ENCODE measurements around the gene ASPSCR1. TPM values are rescaled to one million over a fixed set of nuclear protein-coding genes. Genes with fewer than 3 reads are reported as not detected.

The ASPSCR1 gene
- total RNA-seq, 1 experiment from 2014 or later = 54.9 TPM

- Histone ChIP-seq H3K27me3 (ENCODE audit: insufficient read depth, low read depth) (no peaks in the 10 kb centered on the region), H4K20me1 (ENCODE audit: insufficient read depth) (no peaks in the 10 kb centered on the region), H3K79me2 (ENCODE audit: low read depth) (no peaks in the 10 kb centered on the region), H3K9me3 (ENCODE audit: insufficient read depth, low read depth) (no peaks in the 10 kb centered on the region), H3K4me1 (replicated peaks; ENCODE audit: insufficient read depth) (no peaks in the 10 kb centered on the region), H3K4me2 (no peak overlapping the region), H2AFZ (no peak overlapping the region), H3K36me3 (ENCODE audit: low read depth) (no peaks in the 10 kb centered on the region), H3K9me2 (ENCODE audit: insufficient read depth) (no peaks in the 10 kb centered on the region), H3F3A (ENCODE audit: insufficient read depth, low read depth) (no peaks in the 10 kb centered on the region), H3K27ac (no peak overlapping the region), H3K4me3 (no peak overlapping the region)
- TF ChIP-seq EZH2 (IDR thresholded peaks at IDR 0.05; ENCODE audit: low read depth) = no peak
- TF ChIP-seq, protein P1, sequence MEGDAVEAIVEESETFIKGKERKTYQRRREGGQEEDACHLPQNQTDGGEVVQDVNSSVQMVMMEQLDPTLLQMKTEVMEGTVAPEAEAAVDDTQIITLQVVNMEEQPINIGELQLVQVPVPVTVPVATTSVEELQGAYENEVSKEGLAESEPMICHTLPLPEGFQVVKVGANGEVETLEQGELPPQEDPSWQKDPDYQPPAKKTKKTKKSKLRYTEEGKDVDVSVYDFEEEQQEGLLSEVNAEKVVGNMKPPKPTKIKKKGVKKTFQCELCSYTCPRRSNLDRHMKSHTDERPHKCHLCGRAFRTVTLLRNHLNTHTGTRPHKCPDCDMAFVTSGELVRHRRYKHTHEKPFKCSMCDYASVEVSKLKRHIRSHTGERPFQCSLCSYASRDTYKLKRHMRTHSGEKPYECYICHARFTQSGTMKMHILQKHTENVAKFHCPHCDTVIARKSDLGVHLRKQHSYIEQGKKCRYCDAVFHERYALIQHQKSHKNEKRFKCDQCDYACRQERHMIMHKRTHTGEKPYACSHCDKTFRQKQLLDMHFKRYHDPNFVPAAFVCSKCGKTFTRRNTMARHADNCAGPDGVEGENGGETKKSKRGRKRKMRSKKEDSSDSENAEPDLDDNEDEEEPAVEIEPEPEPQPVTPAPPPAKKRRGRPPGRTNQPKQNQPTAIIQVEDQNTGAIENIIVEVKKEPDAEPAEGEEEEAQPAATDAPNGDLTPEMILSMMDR (conservative IDR thresholded peaks at IDR 0.05) = no peak
- ChIA-PET CTCF (no interaction called here), POLR2A (ENCODE audit: unreplicated experiment) (interaction anchor here (0.6 kb wide), 1 partner anchor 249 kb away, joined by 3 read pairs; no protein-coding TSS in a partner anchor)
- DNase-seq = no peak
- BruUV-seq (replicated peaks) = no TSS peak
- intact Hi-C loops (cut with micrococcal nuclease; ENCODE audit: unreplicated experiment) = no loop called here
Observed at GRCh38 chr17:81942167-81942553, 35.3 kb upstream of the ASPSCR1 start.

DNA sequence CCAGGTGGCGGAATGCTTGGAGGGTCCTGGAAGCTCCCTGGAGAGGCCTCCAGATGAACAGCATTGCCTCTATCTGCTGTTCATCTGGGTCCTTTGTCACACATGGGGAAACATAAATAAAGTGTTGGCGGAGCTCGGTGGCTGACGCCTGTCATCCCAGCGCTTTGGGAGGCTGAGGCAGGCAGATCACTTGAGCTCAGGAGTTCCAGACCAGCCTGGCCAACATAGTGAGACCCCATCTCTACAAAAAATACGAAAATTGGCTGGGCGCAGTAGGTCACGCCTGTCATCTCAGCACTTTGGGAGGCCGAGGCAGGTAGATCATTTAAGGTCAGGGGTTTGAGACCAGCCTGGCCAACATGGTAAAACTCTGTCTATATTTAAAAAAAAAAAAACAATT is 32.6 kb upstream of the ASPSCR1 start:
- H4K20me1 ChIP-seq (ENCODE audit: insufficient read depth) = no peaks in the 10 kb centered on the region
- DNase-seq = no peak
- ChIA-PET POLR2A (ENCODE audit: unreplicated experiment) (no interaction called here), CTCF (no interaction called here)
- no peaks in the 10 kb centered on the region for H3K4me1 ChIP-seq (replicated peaks; ENCODE audit: insufficient read depth)
- H3K4me2 ChIP-seq = no peak overlapping the region
- H3K79me2 ChIP-seq (ENCODE audit: low read depth) = no peaks in the 10 kb centered on the region
- no peak overlapping the region for H3K27ac ChIP-seq
- no peaks in the 10 kb centered on the region for H3F3A ChIP-seq (ENCODE audit: insufficient read depth, low read depth)
- no TSS peak for BruUV-seq (replicated peaks)
- H3K36me3 ChIP-seq (ENCODE audit: low read depth) = no peaks in the 10 kb centered on the region
- no peaks in the 10 kb centered on the region for H3K9me2 ChIP-seq (ENCODE audit: insufficient read depth)
- H2AFZ ChIP-seq = no peak overlapping the region
- intact Hi-C loops (cut with micrococcal nuclease; ENCODE audit: unreplicated experiment) = no loop called here
- H3K4me3 ChIP-seq = no peak overlapping the region
- H3K9me3 ChIP-seq (ENCODE audit: insufficient read depth, low read depth) = no peaks in the 10 kb centered on the region
- no peaks in the 10 kb centered on the region for H3K27me3 ChIP-seq (ENCODE audit: insufficient read depth, low read depth)
- TF ChIP-seq, protein P1 (conservative IDR thresholded peaks at IDR 0.05) = no peak
- no peak for TF ChIP-seq EZH2 (IDR thresholded peaks at IDR 0.05; ENCODE audit: low read depth)

- no peaks in the 10 kb centered on the region for H4K20me1 ChIP-seq (ENCODE audit: insufficient read depth)
- no peak for DNase-seq
- H3F3A ChIP-seq (ENCODE audit: insufficient read depth, low read depth) = no peaks in the 10 kb centered on the region
- no peaks in the 10 kb centered on the region for H3K9me2 ChIP-seq (ENCODE audit: insufficient read depth)
- no peaks in the 10 kb centered on the region for H3K79me2 ChIP-seq (ENCODE audit: low read depth)
- CTCF ChIA-PET = no interaction called here
- H3K27ac ChIP-seq = no peak within 1 kb of the TSS
- no TSS peak for BruUV-seq (replicated peaks)
- TF ChIP-seq, protein P1 (conservative IDR thresholded peaks at IDR 0.05) = no peak
- TF ChIP-seq EZH2 (IDR thresholded peaks at IDR 0.05; ENCODE audit: low read depth) = no peak
- no peaks in the 10 kb centered on the region for H3K36me3 ChIP-seq (ENCODE audit: low read depth)
- no peaks in the 10 kb centered on the region for H3K27me3 ChIP-seq (ENCODE audit: insufficient read depth, low read depth)
- no peak within 1 kb of the TSS for H3K4me2 ChIP-seq
- POLR2A ChIA-PET (ENCODE audit: unreplicated experiment) = no interaction called here
- H3K4me1 ChIP-seq (replicated peaks; ENCODE audit: insufficient read depth) = no peaks in the 10 kb centered on the region
- no peak within 1 kb of the TSS for H3K4me3 ChIP-seq
- no peak within 1 kb of the TSS for H2AFZ ChIP-seq
- no peaks in the 10 kb centered on the region for H3K9me3 ChIP-seq (ENCODE audit: insufficient read depth, low read depth)
- intact Hi-C loops (cut with micrococcal nuclease; ENCODE audit: unreplicated experiment) = no loop called here
Observed at GRCh38 chr17:81947189-81947588, 30.2 kb upstream of the ASPSCR1 start, which contains the start of gene MYADML2. Gene MYADML2 (minus strand): TSS chr17:81947233. CDS start chr17:81941741, 5,492 bp downstream.
